Umbilical cord (tissue), 2 donors: ENCODE results near the gene DNAJC16. TPM values are rescaled to one million over a fixed set of nuclear protein-coding genes. Genes with fewer than 3 reads are reported as not detected.
"Not testable (repeated sequence)": the region's sequence is repeated elsewhere in the genome, so short reads cannot be mapped to it uniquely, and the experiment has no call there.

Experiments used
- DNase-seq: peaks from one replicate; pipeline ENCODE4 v3.0.0-alpha.2; 2015; ENCODE audit warnings: low spot score
- total RNA-seq: library from RNA; depleted of rRNA; stranded (reverse); fragments of >200 nt; gene quantifications from one replicate; pipeline ENCODE4 v1.2.3, GENCODE V29; 2014; ENCODE audit warnings: low replicate concordance; ENCODE audit not compliant: insufficient read depth

Gene DNAJC16
- 18.5 TPM for total RNA-seq

GRCh38 chr1:15526490-15527339, at the start of gene DNAJC16:
TSS of gene DNAJC16 (plus strand) at chr1:15526848. CDS start at chr1:15529106, 2,258 bp downstream.
- DNase-seq = peak; percentile 100

GRCh38 chr1:15476927-15477326, 49.7 kb upstream of the DNAJC16 start:
- DNase-seq = no peak

GRCh38 chr1:15477646-15478212, 48.9 kb upstream of the DNAJC16 start:
- no peak for DNase-seq

GRCh38 chr1:15479654-15480347, 46.8 kb upstream of the DNAJC16 start:
- no peak for DNase-seq

DNA sequence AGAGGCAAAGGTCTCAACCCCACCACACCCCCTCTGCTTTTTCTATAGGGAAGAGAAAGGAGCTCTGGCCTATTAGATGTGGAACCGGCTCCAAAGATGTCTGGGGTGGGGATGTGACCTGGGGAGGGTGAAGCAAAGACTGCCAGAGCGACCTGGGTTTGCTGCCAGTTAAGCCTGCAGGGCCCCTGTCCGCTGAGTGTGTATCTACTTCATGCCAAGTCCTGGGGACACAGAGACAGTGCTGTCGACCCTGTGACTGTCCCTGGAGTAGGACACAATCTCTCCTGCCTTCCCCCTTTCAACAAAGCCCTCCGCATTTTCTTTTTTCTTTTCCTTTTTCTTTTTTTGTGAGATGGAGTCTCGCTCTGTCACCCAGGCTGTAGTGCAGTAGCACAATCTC, 44.2 kb upstream of the DNAJC16 start:
- not testable (repeated sequence) for DNase-seq

GRCh38 chr1:15482983-15483543, 43.6 kb upstream of the DNAJC16 start:
- not testable (repeated sequence) for DNase-seq

GRCh38 chr1:15483971-15484370, 42.7 kb upstream of the DNAJC16 start:
- no peak for DNase-seq

GRCh38 chr1:15484443-15484842, 42.2 kb upstream of the DNAJC16 start:
- not testable (repeated sequence) for DNase-seq

DNA sequence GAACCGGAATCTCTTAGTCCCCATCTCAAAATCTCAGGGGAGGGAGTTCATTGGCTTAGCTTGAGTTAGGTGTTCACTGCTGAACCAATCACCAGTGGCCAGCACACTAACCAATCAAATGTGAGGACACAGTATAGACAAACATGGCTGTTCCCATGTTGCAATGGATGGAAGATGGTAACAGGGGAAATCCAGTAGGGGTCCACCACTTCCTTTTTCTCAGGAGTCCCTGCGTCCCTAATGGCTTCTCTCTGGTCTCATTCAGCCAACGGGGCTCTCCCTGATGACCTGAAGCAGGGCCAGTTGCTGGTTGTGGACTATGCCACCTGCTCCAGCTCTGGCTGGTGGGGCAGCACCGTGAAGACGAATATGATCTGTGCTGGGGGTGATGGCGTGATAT, 41.0 kb upstream of the DNAJC16 start:
- DNase-seq = no peak

DNA sequence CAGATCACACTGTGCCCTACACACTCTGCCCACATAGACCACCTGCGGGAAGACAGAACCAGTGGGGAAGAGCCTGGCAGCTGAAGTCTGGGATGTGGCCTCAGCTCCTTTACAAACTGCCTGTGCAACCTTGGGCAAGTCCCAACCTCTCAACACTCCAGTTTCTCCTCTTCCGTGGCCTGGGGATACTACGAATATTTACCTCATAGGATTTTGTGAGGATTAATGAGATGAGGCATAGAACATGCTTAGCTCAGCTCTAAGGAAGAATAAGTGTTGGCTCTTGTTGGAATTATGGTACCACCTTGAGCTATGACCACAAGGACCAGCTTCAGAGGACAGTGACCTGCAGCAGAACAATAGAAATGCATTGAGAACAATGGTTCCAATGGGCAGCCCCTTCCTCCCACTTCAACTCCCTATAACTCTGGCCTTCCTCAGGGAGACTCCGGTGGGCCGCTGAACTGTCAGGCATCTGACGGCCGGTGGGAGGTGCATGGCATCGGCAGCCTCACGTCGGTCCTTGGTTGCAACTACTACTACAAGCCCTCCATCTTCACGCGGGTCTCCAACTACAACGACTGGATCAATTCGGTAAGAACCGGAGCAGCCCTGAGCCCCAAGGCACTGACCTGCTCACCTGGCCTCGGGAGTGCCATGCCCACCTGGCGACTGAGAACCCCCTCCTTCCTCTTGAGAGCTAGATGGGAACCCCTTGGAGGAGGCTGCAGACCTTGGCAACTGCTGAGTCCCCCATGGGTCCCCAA, 39.6 kb upstream of the DNAJC16 start:
- not testable (repeated sequence) for DNase-seq

DNA sequence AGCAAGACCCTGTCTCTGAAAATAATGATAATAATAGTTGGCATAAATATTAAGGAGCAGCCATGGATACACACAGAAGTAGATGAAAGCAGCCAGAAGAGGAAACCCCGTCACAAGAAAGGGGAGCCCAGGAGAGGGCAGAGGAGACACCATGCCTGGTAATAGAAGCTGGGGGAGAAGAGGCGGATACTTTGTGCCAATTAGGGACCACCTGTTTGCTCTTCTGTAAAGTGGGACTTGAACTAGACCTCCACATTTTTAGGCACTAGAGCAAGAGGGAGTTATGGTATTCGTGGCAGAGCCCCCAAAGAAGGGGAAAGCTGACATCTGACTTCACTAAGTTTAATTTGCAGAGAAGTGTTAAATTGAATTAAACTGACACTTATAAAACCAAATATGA, 38.3 kb upstream of the DNAJC16 start:
- DNase-seq = no peak

DNA sequence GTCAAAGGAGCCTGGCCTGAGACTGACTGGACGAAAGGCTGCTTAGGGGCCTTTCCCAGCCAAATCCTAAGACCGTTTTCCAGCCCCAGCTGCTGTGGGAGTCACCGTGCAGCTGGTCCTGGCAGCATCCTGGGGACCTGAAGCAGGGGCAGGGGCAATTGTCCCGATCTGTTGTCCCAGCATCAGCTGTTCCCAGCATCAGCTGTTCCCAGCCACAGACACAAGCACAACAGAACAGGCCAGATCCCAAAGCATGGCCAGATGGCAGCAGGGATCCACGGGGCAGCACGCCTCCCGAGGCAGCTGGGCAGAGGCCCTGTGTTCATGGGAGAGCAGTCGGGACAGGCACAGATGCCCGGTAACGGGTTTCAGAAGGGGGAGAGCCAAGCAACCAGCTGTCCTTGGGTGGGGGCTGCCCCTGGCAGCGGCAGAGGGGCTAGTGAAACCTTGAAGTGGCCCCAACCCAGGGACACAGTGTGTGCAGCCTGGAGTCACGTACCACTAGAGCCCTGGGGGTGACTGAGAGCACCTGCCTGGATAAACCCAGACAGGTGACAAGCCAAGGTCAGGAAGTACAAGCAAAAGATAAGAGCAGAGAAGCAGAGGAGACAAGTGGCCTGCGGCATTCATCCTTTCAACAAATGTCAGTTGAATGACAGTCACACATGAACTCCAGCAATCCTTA, 37.5 kb upstream of the DNAJC16 start:
- DNase-seq = no peak

DNA sequence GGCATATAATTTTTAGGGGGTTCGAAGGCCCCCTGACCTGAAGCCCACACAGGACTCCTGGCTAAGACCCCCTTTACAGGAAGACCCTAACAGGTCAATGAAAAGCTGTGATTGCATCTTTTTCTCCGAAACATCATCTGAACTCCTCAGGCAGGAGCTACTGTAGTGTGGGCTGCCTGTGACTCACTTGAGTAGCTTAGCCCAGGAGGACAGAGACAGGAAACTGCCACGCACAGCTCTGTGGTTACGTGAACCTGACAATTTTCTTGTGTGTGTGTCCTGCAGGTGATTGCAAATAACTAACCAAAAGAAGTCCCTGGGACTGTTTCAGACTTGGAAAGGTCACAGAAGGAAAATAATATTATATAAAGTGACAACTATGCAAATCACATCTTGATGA, 35.6 kb upstream of the DNAJC16 start:
- DNase-seq = not testable (repeated sequence)

GRCh38 chr1:15492596-15492995, 34.1 kb upstream of the DNAJC16 start:
- peak; percentile 60 for DNase-seq

- no peak for DNase-seq
Observed at GRCh38 chr1:15493869-15494390, 32.7 kb upstream of the DNAJC16 start.

DNA sequence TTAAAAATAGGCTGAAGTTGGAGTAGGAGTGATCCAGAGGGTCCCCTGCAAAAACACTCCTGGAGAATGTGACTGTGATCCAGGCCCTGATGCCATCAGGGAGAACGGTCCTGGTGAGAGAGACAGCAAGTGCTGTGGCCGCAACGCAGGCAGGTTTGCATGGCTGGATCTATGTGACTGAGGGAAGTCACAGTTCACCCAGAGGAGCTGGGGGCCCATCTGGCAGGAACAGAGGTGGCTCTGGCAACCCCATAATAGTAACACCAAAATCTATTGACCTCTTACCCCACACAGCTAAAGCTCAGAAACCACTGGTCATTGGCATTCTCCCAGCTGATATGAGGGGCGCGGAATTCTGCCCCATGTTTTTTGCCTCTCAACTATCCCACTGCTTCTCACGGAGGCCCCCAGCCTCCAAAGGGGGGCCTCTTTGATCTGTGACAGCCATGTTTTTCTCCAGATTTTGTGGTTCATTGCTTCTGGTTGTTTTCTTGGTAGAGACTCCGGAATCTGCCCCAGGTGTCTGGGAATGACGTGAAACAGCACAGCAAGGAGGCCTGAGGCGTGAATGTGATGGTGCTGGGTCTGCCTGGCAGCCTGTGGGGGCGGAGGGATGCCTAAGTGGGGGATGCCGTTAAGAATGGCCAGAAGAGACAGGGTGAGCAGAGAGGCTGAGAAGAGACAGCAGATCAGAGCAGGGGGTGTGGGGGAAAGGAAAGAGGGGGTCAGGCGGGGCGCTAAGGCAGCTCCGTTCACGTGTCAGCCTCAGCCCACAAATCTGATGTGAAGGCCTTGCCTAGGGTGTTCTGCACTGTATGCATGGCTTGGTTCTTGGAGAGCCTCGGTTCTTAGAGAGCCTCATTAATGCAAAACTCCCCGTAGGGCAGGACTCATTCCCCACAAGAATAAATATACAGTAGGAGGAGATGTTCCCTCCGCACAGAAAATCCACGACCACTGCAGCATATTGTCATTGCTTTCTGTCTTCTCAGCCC, 26.2 kb upstream of the DNAJC16 start:
- DNase-seq = no peak

GRCh38 chr1:15501208-15502032, 25.2 kb upstream of the DNAJC16 start:
- no peak for DNase-seq

DNA sequence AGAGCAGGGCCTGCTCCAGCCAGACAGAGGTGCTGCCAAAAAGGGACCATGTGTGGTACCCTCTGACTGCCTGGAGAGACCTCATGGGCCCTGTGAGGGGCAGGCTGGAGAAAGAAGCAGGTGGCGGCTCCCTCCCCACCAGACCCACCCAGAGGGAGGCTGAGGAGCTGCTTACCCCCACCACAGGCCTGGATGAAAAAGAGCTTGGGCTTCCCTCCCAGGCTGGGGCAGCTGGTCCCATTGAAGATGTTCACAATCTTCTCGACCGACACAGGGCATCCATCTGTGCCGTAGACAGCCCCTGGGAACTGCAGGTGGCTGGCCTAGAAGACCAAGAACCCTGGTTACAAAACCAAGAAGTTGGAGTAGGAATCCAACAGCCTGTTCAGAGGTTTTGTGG, 22.2 kb upstream of the DNAJC16 start:
- no peak for DNase-seq
